Glomerular visceral epithelial cell (primary cell): ENCODE results near the gene TDG.
"Not testable (repeated sequence)": the region's sequence is repeated elsewhere in the genome, so short reads cannot be mapped to it uniquely, and the experiment has no call there.

Experiments
- DNase-seq: peaks from one replicate; pipeline ENCODE4 v3.0.0-alpha.2; 2016; ENCODE audit errors: extremely low spot score

Gene TDG

DNA sequence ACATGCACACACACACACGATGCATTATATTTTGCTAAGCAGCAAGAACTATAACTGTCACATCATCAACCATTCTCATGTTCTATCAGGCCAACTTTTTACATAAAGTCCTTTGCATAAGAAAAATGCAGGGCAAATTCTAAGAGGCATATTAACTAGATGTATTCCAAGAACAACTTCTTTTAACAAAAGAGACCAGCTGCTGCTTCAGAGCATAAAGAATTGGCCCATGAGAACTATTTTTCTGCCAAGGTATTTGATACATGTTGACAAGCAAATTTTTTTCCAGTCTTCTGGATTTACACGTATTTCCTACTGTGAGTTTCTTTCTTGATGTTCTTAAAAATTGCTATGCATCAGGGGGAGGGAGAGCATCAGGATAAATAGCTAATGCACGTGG is 57.1 kb downstream of the TDG start:
- DNase-seq, result no peak

DNA sequence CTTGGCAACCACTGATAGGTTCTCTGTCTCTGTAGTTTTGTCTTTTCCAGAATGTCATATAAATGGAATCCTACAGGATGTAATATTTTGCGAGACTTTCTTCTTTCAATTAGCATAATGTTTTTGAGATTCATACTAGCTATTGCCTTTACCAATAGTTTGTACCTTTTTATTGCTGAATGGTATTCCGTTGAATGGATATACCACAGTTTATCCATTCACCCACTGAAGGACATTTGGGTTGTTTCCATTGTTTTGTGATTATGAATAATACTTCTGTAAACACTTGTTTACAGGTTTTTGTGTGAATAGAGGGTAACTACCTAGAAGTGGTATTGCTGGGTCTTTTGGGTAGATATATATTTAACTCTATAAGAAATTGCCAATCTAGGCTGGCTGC is 58.0 kb downstream of the TDG start:
- DNase-seq, result no peak

DNA sequence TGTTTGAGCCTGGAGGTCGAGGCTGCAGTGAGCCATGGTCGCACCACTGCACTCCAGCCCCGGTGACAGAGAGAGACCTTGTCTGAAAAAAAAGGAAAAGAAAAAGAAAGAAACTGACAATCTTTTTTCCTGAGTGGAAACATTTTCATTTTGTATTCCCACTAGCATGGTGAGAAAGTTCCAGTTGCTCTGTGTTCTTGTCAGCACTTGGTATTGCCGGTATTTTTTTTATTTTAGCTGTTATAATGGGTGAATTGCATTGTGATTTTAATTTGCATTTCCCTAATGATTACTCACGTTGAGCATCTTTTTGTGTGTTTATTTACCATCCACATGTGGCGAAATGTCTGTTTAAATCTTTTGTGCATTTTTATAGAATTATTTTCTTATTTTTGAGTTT is 58.7 kb downstream of the TDG start:
- DNase-seq, result no peak

DNA sequence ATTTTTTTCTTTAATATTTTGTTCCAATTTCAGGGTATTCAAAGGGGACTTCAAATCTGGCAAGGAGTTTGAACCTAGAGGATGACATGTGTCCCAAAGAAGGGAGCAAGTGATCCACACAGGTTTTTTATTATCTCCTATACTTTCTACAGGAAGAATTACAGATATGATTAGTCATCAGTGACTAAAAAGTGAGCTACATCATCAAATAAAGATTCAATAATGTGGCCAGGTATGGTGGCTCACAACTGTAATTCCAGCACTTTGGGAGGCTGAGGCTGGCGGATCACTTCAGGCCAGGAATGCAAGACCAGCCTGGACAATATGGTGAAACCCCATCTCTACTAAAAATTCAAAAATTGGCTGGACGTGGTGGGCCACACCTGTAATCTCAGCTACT is 60.1 kb downstream of the TDG start:
- DNase-seq, result no peak

DNA sequence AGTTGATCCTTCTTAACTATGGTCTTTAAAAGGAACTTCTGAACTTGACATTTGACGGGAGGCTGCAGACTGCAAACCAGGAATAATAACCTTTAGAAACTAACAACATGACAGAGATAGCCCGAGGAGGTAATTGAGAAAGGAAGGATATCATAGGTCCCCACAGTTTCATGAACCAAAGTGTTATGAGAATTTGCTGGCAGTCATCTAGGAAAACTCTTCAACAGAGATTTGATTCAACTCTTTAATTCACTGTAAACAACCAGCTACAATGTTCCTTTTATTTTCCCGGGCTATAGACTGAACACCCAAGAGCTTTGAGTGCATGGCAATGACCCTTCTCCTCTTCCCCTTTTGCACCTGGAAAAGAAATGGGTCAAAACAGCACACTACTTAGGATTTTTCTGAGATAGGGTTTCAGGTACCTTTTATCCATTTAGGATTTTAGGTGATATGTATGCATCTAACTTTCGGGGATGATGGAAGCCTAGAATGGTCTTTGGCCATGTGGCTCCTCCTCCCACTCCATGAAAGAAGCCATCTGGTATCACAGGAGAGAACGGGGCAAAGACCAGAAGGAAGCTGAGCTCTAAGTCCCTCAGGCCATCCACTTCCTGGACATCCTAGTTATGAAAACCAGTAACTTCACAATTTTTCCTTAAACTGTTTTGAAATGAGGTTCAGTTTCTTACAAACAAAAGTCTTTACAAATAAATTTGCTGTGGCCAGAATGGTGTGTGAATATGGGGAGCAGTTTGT is 61.3 kb downstream of the TDG start:
- no peak for DNase-seq

DNA sequence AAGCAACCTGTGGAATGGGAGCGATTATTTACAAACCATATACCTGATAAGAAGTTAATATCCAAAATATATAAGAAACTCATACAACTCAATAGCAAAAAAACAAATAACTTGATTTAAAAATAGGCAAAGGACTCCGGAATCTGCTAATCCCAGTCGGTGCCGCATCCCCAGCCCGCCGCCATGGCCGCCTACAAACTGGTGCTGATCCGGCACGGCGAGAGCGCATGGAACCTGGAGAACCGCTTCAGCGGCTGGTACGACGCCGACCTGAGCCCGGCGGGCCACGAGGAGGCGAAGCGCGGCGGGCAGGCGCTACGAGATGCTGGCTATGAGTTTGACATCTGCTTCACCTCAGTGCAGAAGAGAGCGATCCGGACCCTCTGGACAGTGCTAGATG is 64.9 kb downstream of the TDG start:
- DNase-seq, result not testable (repeated sequence)

DNA sequence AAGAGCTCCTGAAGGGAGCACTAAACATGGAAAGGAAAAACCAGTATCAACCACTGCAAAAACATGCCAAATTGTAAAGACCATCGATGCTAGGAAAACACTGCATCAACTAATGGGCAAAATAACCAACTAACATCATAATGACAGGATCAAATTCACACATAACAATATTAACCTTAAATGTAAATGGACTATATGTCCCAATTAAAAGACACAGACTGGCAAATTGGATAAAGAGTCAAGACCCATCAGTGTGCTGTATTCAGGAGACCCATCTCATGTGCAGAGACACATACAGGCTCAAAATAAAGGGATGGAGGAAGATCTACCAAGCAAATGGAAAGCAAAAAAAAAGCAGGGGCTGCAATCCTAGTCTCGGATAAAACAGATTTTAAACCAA is 70.5 kb downstream of the TDG start:
- not testable (repeated sequence) for DNase-seq
